OCI-LY3 (cell line): ENCODE data around the gene LTBP1.

Source experiments
- H2AFZ ChIP-seq: fragments of 200-600, 300-600 bp; shearing (Covaris generic); 2 replicates; pipeline ENCODE4 v1.6.0; 2014; ENCODE audit warnings: antibody characterized with exemption, low read depth, low read length
- H3K27ac ChIP-seq: fragments of 200-600, 300-600 bp; sonication (generic); 2 replicates; pipeline ENCODE4 v1.5.1; 2014; ENCODE audit warnings: mild to moderate bottlenecking, low read length, moderate library complexity, mixed read lengths
- H3K27me3 ChIP-seq: fragments of 200-600, 300-600 bp; sonication (generic); 2 replicates; pipeline ENCODE4 v1.6.1; 2014; ENCODE audit warnings: low read depth, low read length, mixed read lengths
- H3K36me3 ChIP-seq: fragments of 200-600, 300-600 bp; sonication (generic); replicated peaks from 2 replicates; pipeline ENCODE3; 2014; ENCODE audit warnings: low read depth, low read length, mixed read lengths
- H3K4me1 ChIP-seq: fragments of 300-600, 200-600 bp; sonication (generic); 2 replicates; pipeline ENCODE4 v1.6.1; 2014; ENCODE audit warnings: low read length, mixed read lengths
- H3K4me2 ChIP-seq: fragments of 200-600, 300-600 bp; sonication (generic); 2 replicates; pipeline ENCODE4 v1.6.1; 2014; ENCODE audit warnings: low read length, mixed read lengths
- H3K4me3 ChIP-seq: fragments of 300-600, 200-600 bp; sonication (generic); 2 replicates; pipeline ENCODE4 v1.5.1; 2014; ENCODE audit warnings: antibody characterized with exemption, mild to moderate bottlenecking, low read length, moderate library complexity
- H3K79me2 ChIP-seq: fragments of 300-600, 200-600 bp; shearing (Covaris generic); 2 replicates; pipeline ENCODE4 v1.6.1; 2014; ENCODE audit warnings: mild to moderate bottlenecking, low read length, mixed read lengths
- H3K9ac ChIP-seq: fragments of 300-600, 200-600 bp; shearing (Covaris generic); 2 replicates; pipeline ENCODE4 v1.6.0; 2014; ENCODE audit warnings: mild to moderate bottlenecking, low read length, moderate library complexity
- H3K9me3 ChIP-seq: fragments of 200-600, 300-600 bp; shearing (Covaris generic); 2 replicates; pipeline ENCODE4 v1.6.1; 2014; ENCODE audit warnings: low read length, mixed read lengths; ENCODE audit not compliant: insufficient read depth
- H4K20me1 ChIP-seq: fragments of 200-600, 300-600 bp; sonication (generic); 2 replicates; pipeline ENCODE4 v1.6.1; 2016; ENCODE audit warnings: low read length, mixed read lengths; ENCODE audit not compliant: insufficient read depth
- CTCF ChIP-seq: fragments of 200-600, 300-600 bp; sonication (generic); IDR thresholded peaks from 2 replicates; pipeline ENCODE4 v1.5.1; 2014; ENCODE audit warnings: antibody characterized with exemption, low read length, low read depth
- EZH2phosphoT487 ChIP-seq: fragments of 200-600 bp; shearing (Covaris generic); IDR thresholded peaks from 2 replicates; pipeline ENCODE4 v1.6.1; 2018; ENCODE audit warnings: antibody characterized with exemption, mixed run types, low read depth

LTBP1 gene

GRCh38 chr2:33395034-33395433 is 448.3 kb downstream of the LTBP1 start:
- TF ChIP-seq EZH2phosphoT487 = no peak
- no peak for TF ChIP-seq CTCF
- no peaks in the 10 kb centered on the region for H3K4me1 ChIP-seq
- H2AFZ ChIP-seq = no peak overlapping the region
- no peaks in the 10 kb centered on the region for H3K79me2 ChIP-seq
- H4K20me1 ChIP-seq = no peaks in the 10 kb centered on the region
- H3K4me3 ChIP-seq = no peak overlapping the region
- H3K27ac ChIP-seq = no peak overlapping the region
- H3K9ac ChIP-seq = no peak overlapping the region
- no peaks in the 10 kb centered on the region for H3K36me3 ChIP-seq
- H3K9me3 ChIP-seq = no peaks in the 10 kb centered on the region
- H3K4me2 ChIP-seq = no peak overlapping the region
- H3K27me3 ChIP-seq = no peaks in the 10 kb centered on the region

- H3K36me3 ChIP-seq = no peaks in the 10 kb centered on the region
- H3K4me1 ChIP-seq = no peaks in the 10 kb centered on the region
- H3K79me2 ChIP-seq = no peaks in the 10 kb centered on the region
- H3K9me3 ChIP-seq = no peaks in the 10 kb centered on the region
- no peak overlapping the region for H3K4me3 ChIP-seq
- no peaks in the 10 kb centered on the region for H3K27me3 ChIP-seq
- no peak overlapping the region for H2AFZ ChIP-seq
- no peak overlapping the region for H3K27ac ChIP-seq
- no peak overlapping the region for H3K9ac ChIP-seq
- no peak overlapping the region for H3K4me2 ChIP-seq
- no peaks in the 10 kb centered on the region for H4K20me1 ChIP-seq
- TF ChIP-seq EZH2phosphoT487 (no peak), CTCF (peak; percentile 84)
These were observed 449.0 kb downstream of the LTBP1 start for GRCh38 chr2:33395655-33396249.

DNA sequence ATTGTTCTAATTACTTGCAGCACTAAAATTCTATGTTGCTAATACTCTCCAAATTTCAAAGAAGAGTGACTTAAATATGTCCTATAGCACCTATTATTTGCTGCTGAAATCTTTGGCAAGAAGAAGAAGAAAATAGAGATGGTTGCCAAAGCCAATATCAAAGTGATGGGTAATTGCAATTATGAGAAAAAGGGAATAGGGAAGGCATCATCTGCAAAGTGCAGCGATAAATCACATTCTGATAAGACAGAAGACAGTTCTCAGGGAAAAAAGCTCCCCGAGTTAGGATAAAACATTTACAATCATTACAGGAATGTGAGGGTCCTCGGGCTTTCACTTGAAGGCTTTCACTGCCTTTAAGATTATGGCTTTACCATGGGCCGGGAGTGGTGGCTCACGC is 457.6 kb downstream of the LTBP1 start:
- H3K36me3 ChIP-seq = peaks cover 4% of the 10 kb centered on the region
- no peaks in the 10 kb centered on the region for H3K27me3 ChIP-seq
- no peak overlapping the region for H3K4me2 ChIP-seq
- no peak for TF ChIP-seq CTCF
- no peak for TF ChIP-seq EZH2phosphoT487
- H3K27ac ChIP-seq = no peak overlapping the region
- H3K9ac ChIP-seq = no peak overlapping the region
- H4K20me1 ChIP-seq = no peaks in the 10 kb centered on the region
- H2AFZ ChIP-seq = no peak overlapping the region
- H3K9me3 ChIP-seq = peaks cover 7% of the 10 kb centered on the region; the same call in 1 of the 2 replicates
- H3K4me3 ChIP-seq = no peak overlapping the region
- no peaks in the 10 kb centered on the region for H3K79me2 ChIP-seq
- H3K4me1 ChIP-seq = no peaks in the 10 kb centered on the region

GRCh38 chr2:33406622-33407021 is 459.9 kb downstream of the LTBP1 start:
- Histone ChIP-seq H3K36me3 (peaks cover 4% of the 10 kb centered on the region), H3K27me3 (no peaks in the 10 kb centered on the region), H3K9me3 (peaks cover 7% of the 10 kb centered on the region; the same call in 1 of the 2 replicates), H3K4me2 (peak overlapping the region; percentile 10), H3K27ac (no peak overlapping the region), H3K9ac (no peak overlapping the region), H3K79me2 (no peaks in the 10 kb centered on the region), H3K4me1 (no peaks in the 10 kb centered on the region), H3K4me3 (peak overlapping the region; percentile 13; the same call in 1 of the 2 replicates), H4K20me1 (no peaks in the 10 kb centered on the region), H2AFZ (no peak overlapping the region)
- no peak for TF ChIP-seq EZH2phosphoT487
- TF ChIP-seq CTCF = no peak
